Tibial nerve (tissue), 4 donors: ENCODE data around the gene GATC. TPM values are rescaled to one million over a fixed set of nuclear protein-coding genes. Genes with fewer than 3 reads are reported as not detected.

Source experiments
- DNase-seq, 2 donors: peaks; one replicate each; pipeline ENCODE4 v3.0.0-alpha.2; 2019; ENCODE audit warnings: low spot score in 2 of 2
- H3K27ac ChIP-seq, 4 donors: fragments of 200-600 bp; sonication (generic) in 3 of 4; one replicate each; pipeline ENCODE4 v1.5.1; 2017 to 2019; ENCODE audit warnings: mild to moderate bottlenecking in 1 of 4
- H3K27me3 ChIP-seq, 2 donors: fragments of 200-600 bp; sonication (generic) in 1 of 2; one replicate each; pipeline versions ENCODE4 v1.5.1 to v1.6.0; 2017 to 2019
- H3K36me3 ChIP-seq, 3 donors: fragments of 200-600 bp; sonication (generic); one replicate each; pipeline ENCODE4 v1.5.1; 2018 to 2019
- H3K4me1 ChIP-seq, 4 donors: fragments of 200-600 bp; sonication (generic) in 3 of 4; one replicate each; pipeline ENCODE4 v1.5.1; 2017 to 2019
- H3K4me3 ChIP-seq, 4 donors: fragments of 200-600 bp; sonication (generic) in 3 of 4; one replicate each; pipeline ENCODE4 v1.5.1; 2017 to 2019; ENCODE audit warnings: mild to moderate bottlenecking in 1 of 4, moderate library complexity in 1 of 4
- H3K9me3 ChIP-seq, 4 donors: fragments of 200-600 bp; sonication (generic) in 3 of 4; one replicate each; pipeline ENCODE4 v1.5.1; 2017 to 2019
- EP300 ChIP-seq, 2 donors: sonication (generic); formaldehyde crosslinking; IDR thresholded peaks; one replicate each; pipeline ENCODE4 v1.6.1; 2017; ENCODE audit warnings: antibody characterized with exemption in 2 of 2, mild to moderate bottlenecking in 1 of 2
- POLR2A ChIP-seq, 2 donors: fragments of 450-650 bp; IDR thresholded peaks; one replicate each; pipeline ENCODE4 v1.6.1; 2017; ENCODE audit warnings: antibody characterized with exemption in 2 of 2, mild to moderate bottlenecking in 2 of 2, moderate library complexity in 2 of 2
- WGBS, 2 donors: methylation state at CpG; one replicate each; pipeline ENCODE4 v1.1.5; 2018; 5-methylcytosine and 5-hydroxymethylcytosine counted together
- total RNA-seq, 4 donors: library from RNA; depleted of rRNA; stranded (reverse); fragments of >200 nt; gene quantifications; one replicate each; pipeline ENCODE4 v1.1.0, GENCODE V29; 2016
- TF ChIP-seq, protein P1 (sequence below), 5 experiments: fragments of 200-600 bp in 3 of 5; fragments of 450-650 bp in 2 of 5; sonication (generic) in 3 of 5; IDR thresholded peaks; one replicate each; pipeline ENCODE4 v1.5.1; 2016 to 2019; ENCODE audit warnings: antibody characterized with exemption in 5 of 5, mild to moderate bottlenecking in 3 of 5, moderate library complexity in 2 of 5

The GATC gene
- total RNA-seq, 4 donors from 2014 or later, result 21.0 to 37.3 (median 29.2) TPM

DNA sequence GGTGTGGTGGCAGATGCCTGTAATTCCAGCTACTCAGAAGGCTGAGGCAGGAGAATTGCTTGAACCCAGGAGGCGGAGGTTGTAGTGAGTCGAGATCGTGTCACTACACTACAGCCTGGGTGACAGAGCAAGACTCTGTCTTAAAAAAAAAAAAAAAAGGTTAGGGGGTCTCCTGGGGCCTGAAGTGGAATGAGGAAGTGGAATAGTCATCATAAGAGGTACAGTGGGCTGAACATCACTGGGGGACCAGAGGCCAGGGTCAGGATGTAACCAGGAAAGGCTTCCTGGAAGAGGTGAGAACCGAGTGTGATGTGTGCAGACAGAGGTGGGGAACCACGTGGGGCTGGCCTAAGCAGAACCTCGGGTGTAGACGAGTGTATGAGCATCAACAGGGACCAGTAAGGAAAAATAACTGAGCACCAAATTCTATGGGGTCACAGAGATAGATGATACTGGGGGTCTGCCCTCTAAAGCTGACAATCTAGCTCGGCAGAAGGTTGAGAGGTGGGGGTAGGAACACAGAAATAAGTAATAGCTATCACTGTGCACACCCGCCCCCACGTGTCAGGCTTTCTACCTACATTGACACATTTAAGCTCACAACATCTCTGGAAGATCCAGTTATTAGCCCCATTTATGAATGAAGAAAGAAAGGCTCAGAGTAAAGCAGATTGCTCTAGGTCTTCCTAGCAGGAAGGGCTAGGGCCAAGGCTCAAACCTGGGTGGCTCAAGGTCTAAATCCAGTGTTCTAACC lies 13.3 kb upstream of the GATC start:
- WGBS, 2 donors, result 55 to 62% methylated on average over 10 of the region's 10 CpGs
- Histone ChIP-seq H3K4me3 (no peak overlapping the region), H3K4me1 (peaks cover 0 to 5% (median 0%) of the 10 kb centered on the region in 4 donors), H3K9me3 (no peaks in the 10 kb centered on the region), H3K27ac (no peak overlapping the region), H3K36me3 (no peaks in the 10 kb centered on the region), H3K27me3 (peaks cover 0 to 18% of the 10 kb centered on the region in 2 donors)
- TF ChIP-seq EP300 (IDR thresholded peaks at IDR 0.05) (no peak), POLR2A (IDR thresholded peaks at IDR 0.05) (no peak)
- TF ChIP-seq, protein P1, sequence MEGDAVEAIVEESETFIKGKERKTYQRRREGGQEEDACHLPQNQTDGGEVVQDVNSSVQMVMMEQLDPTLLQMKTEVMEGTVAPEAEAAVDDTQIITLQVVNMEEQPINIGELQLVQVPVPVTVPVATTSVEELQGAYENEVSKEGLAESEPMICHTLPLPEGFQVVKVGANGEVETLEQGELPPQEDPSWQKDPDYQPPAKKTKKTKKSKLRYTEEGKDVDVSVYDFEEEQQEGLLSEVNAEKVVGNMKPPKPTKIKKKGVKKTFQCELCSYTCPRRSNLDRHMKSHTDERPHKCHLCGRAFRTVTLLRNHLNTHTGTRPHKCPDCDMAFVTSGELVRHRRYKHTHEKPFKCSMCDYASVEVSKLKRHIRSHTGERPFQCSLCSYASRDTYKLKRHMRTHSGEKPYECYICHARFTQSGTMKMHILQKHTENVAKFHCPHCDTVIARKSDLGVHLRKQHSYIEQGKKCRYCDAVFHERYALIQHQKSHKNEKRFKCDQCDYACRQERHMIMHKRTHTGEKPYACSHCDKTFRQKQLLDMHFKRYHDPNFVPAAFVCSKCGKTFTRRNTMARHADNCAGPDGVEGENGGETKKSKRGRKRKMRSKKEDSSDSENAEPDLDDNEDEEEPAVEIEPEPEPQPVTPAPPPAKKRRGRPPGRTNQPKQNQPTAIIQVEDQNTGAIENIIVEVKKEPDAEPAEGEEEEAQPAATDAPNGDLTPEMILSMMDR (IDR thresholded peaks at IDR 0.05), result no peak
- DNase-seq, result no peak

DNA sequence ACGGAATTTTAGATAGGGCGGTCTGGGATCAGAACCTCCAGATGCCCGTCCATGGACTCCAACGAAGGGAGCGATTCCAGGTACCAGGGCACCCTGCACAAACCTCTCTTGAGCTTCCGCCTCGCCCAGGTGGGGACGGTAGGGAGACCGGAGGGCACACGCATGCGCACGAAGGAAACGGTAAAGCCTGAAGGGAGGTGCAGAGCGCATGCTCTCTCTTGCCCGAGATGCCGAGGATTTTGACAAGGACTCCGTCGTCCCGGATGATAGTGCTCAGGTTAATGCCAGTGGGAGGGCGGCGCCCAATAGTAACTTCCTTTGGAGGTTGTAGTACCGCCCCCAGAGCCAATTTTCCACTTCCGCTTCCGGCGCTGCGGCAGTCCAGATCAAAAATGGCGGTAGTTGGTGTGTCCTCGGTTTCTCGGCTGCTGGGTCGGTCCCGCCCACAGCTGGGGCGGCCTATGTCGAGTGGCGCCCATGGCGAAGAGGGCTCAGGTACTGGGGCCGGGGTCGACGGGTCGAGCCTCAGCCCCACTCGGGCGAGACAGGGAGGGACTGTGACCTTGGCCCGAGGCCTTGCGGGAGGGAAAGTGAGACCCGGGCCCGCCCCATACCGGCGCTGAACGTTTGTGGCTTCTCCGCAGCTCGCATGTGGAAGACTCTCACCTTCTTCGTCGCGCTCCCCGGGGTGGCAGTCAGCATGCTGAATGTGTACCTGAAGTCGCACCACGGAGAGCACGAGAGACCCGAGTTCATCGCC lies 8.3 kb upstream of the GATC start, which contains the start of gene COX6A1:
Gene COX6A1, plus strand, starts transcription at position 379 of the 760 bp plus-strand sequence. Its CDS starts 14 bp downstream, at position 393.
- Histone ChIP-seq H3K4me3 (peak within 1 kb of the TSS; percentile 62 to 88 (median 80)), H3K27me3 (peaks cover 0 to 10% of the 10 kb centered on the region in 2 donors), H3K9me3 (no peaks in the 10 kb centered on the region), H3K4me1 (peaks cover 0 to 27% (median 15%) of the 10 kb centered on the region in 4 donors), H3K27ac (peak within 1 kb of the TSS; percentile 19 to 90 (median 87)), H3K36me3 (peaks cover 0 to 30% (median 3%) of the 10 kb centered on the region in 3 donors)
- TF ChIP-seq, protein P1 (IDR thresholded peaks at IDR 0.05), result no peak
- TF ChIP-seq POLR2A (IDR thresholded peaks at IDR 0.05), result peak in 1 of 2 donors; percentile 40
- peak in 1 of 2 donors; percentile 85 for TF ChIP-seq EP300 (IDR thresholded peaks at IDR 0.05)
- 0 to 1% methylated on average over 37 to 56 of the region's 59 CpGs for WGBS, 2 donors
- peak; percentile 79 to 86 for DNase-seq

DNA sequence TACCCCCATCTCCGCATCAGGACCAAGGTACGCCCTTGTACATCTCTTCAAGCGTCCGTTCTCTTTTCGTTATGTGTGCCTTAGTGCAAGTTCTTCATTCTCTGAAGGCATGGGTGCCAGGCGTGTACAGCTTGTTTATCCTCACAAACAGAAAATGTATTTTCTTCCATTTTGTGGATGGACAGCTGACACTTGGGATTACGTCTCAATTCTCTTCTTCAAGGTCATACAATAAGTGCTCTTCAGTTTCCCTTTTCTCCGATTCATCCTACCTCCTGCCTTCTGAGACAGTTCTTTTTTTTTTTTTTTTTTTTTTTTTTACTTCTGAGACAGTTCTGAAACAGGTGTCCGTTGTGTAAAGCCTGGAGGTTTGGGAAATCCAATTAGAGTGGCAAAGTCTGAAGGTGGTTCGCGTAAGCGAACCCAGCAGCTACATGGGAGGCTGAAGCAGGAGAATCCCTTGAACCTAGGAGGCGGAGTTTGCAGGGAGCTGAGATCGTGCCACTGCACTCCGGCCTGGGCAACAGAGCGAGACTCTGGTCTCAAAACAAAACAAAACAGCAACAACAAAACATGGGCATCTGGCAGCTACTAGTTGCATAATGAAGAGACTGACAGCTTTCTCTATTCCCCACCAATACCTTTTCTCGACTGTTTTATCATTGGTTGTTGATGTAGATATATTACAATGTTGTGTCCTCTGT lies 7.6 kb upstream of the GATC start:
- Histone ChIP-seq H3K27ac (peak overlapping the region in 3 of 4 donors; percentile 86 to 90 (median 88)), H3K4me1 (peaks cover 0 to 27% (median 15%) of the 10 kb centered on the region in 4 donors), H3K27me3 (peaks cover 0 to 3% of the 10 kb centered on the region in 2 donors), H3K9me3 (no peaks in the 10 kb centered on the region), H3K36me3 (peaks cover 0 to 38% (median 3%) of the 10 kb centered on the region in 3 donors), H3K4me3 (peak overlapping the region; percentile 62 to 88 (median 80))
- DNase-seq, result no peak
- TF ChIP-seq, protein P1 (IDR thresholded peaks at IDR 0.05), result no peak
- 37 to 42% methylated on average over 17 of the region's 17 CpGs for WGBS, 2 donors

DNA sequence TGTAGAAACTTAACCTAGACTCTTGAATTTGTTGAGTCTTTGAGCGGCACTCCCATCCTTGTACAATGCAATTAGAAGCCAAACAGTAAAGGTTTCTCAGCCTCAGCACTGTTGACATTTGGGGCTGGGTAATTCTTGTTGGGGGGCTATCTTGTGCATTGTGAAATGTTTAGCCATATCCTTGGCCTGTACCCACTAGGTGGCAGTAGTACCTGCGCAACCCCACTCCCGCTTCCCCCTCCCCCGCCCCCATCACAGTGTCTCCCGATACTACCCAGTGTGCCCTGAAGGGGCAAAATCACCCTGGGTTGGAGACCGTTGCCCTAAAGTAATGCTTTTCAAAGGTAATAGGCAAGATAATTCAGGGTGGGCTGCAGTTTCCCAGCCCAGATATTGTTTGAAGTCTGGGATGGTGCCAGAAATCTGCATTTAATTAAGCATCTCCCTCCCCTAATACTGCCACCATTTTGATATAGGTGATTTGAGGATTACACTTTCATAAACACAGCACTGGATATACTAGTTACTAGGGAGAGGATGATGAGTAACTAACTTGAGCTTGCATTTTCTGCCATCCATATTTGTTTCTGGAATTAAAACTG lies 6.5 kb upstream of the GATC start:
- Histone ChIP-seq H3K4me3 (no peak overlapping the region), H3K36me3 (peaks cover 0 to 49% (median 3%) of the 10 kb centered on the region in 3 donors), H3K27me3 (peaks cover 0 to 3% of the 10 kb centered on the region in 2 donors), H3K27ac (no peak overlapping the region), H3K9me3 (no peaks in the 10 kb centered on the region), H3K4me1 (peaks cover 0 to 34% (median 15%) of the 10 kb centered on the region in 4 donors)
- no peak for TF ChIP-seq POLR2A (IDR thresholded peaks at IDR 0.05)
- TF ChIP-seq, protein P1 (IDR thresholded peaks at IDR 0.05), result peak in 4 of 5 experiments; percentile 11 to 52 (median 37)
- peak in 1 of 2 donors; percentile 40 for DNase-seq
- WGBS, 2 donors, result 9 to 10% methylated on average over 6 of the region's 6 CpGs
